ENCODE data around the gene DLD. TPM values are rescaled to one million over a fixed set of nuclear protein-coding genes. Genes with fewer than 3 reads are reported as not detected.

Gene DLD
- polyA plus RNA-seq, 2 of the 4 experiments (the other 2 are of a cell fraction), result 129 to 179 TPM

- no peak for ATAC-seq
- H3K4me2 ChIP-seq, result no peak overlapping the region
- CTCF ChIA-PET, result interaction anchor here (0.6 to 1.5 kb wide), 4 partner anchors 37 to 565 kb away, joined by 3 to 6 read pairs (median 4); no protein-coding TSS in a partner anchor
- no peak for DNase-seq (ENCODE audit: low read depth in 1 of 2, low spot score in 1 of 2)
- no peak for FAIRE-seq
- POLR2A ChIA-PET, result no interaction called here
- peaks cover 11% of the 10 kb centered on the region; the same call in 2 of the 3 replicates for H3K4me1 ChIP-seq
- no peak overlapping the region for H3K4me3 ChIP-seq
- 94% methylated on average over 6 of the region's 6 CpGs for WGBS (ENCODE audit: missing lambda C conversion rate)
- no peaks in the 10 kb centered on the region for H3K9me3 ChIP-seq
- no peak overlapping the region for H3K27ac ChIP-seq
- no peak for TF ChIP-seq POLR2A (IDR thresholded peaks at IDR 0.05; ENCODE audit: low read length)
- no peak for TF ChIP-seq HOXB13 (CRISPR knock-in tag; IDR thresholded peaks at IDR 0.05; ENCODE audit: low read depth)
- no peak for TF ChIP-seq ATOH8 (CRISPR knock-in tag; IDR thresholded peaks at IDR 0.05; ENCODE audit: low read depth)
- TF ChIP-seq, protein P1, sequence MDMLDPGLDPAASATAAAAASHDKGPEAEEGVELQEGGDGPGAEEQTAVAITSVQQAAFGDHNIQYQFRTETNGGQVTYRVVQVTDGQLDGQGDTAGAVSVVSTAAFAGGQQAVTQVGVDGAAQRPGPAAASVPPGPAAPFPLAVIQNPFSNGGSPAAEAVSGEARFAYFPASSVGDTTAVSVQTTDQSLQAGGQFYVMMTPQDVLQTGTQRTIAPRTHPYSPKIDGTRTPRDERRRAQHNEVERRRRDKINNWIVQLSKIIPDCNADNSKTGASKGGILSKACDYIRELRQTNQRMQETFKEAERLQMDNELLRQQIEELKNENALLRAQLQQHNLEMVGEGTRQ (IDR thresholded peaks at IDR 0.05), result no peak
Measured at GRCh38 chr7:107933386-107934013, 42.5 kb downstream of the DLD start.

DNA sequence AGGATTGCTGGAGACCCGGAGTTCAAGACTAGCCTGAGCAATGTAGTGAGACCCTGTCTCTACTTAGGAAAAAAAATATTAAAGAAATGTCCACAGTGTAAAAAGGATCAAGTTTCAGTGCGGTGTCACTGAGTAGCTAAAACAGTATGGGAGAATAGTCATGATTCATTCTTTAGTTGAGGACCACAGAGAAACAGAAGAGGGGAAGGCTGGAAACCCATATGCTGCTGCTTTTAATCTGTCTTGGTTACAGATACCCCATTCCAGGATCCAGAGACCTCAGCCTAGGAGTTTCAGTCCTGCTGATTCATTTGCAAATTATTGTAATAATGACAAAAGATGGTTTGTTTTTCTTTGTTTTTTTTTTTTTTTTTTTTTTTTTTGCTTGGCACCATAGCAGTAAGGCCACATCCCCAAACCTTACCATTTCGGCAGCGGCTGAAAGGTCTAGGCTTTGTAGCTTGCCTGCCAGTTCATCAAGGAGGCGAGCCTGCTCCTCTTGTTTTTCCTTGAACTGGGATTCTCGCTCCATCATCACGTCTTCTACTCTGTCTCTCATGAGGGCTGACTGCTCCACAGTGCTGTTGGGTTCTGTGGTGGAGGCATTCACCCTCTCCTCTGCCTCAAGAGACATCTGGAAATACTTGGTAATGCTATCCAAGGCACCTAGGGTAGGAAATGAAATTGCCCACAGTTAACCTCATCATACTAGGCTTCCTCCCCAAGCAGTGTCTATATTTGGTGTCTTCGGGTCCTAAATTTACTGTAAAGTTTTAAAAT lies 44.2 kb downstream of the DLD start:
- H3K4me1 ChIP-seq, result peaks cover 15% of the 10 kb centered on the region; the same call in 2 of the 3 replicates
- H3K27ac ChIP-seq, result peak overlapping the region in 1 of 2 experiments; percentile 32; a peak in 2 of 6 replicates
- TF ChIP-seq ZNF302 (CRISPR knock-in tag; IDR thresholded peaks at IDR 0.05) (no peak), HEYL (CRISPR knock-in tag; IDR thresholded peaks at IDR 0.05) (no peak), JUNB (IDR thresholded peaks at IDR 0.05) (no peak), NFE2L2 (conservative IDR thresholded peaks at IDR 0.05; ENCODE audit: low read length) (no peak)
- TF ChIP-seq, protein P2, sequence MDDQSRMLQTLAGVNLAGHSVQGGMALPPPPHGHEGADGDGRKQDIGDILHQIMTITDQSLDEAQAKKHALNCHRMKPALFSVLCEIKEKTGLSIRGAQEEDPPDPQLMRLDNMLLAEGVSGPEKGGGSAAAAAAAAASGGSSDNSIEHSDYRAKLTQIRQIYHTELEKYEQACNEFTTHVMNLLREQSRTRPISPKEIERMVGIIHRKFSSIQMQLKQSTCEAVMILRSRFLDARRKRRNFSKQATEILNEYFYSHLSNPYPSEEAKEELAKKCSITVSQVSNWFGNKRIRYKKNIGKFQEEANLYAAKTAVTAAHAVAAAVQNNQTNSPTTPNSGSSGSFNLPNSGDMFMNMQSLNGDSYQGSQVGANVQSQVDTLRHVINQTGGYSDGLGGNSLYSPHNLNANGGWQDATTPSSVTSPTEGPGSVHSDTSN (IDR thresholded peaks at IDR 0.05), result no peak
- no peaks in the 10 kb centered on the region for H3K9me3 ChIP-seq
- ChIA-PET CTCF (interaction anchor here (0.6 kb wide), 1 partner anchor 211 kb away, joined by 3 read pairs; no protein-coding TSS in a partner anchor), POLR2A (no interaction called here)
- H3K4me3 ChIP-seq, result no peak overlapping the region
- peak in 1 of 2 experiments; percentile 39; a peak in 3 of 6 replicates for ATAC-seq
- 87% methylated on average over 8 of the region's 8 CpGs for WGBS (ENCODE audit: missing lambda C conversion rate)
- no peak for FAIRE-seq
- no peak overlapping the region for H3K4me2 ChIP-seq
- no peak for DNase-seq (ENCODE audit: low read depth in 1 of 2, low spot score in 1 of 2)

DNA sequence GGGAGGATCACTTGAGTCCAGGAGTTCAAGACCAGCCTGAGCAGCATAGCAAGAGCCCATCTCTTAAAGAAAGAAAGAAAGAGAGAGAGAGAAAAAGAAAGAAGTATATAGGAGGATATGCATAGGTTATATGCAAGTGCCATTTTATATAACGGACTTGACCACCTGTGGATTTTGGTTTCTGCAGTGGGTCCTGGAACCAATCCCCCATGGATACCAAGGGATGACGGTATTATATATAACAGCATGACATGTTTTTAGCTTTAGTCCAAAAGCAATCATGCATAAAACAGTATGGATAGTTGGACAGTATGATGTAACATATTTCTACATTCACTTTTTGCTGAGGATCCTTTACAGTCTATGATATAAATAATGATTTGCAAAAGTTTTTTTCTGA lies 45.3 kb downstream of the DLD start:
- no peak for DNase-seq (ENCODE audit: low read depth in 1 of 2, low spot score in 1 of 2)
- 95% methylated on average over 2 of the region's 2 CpGs for WGBS (ENCODE audit: missing lambda C conversion rate)
- FAIRE-seq, result no peak
- H3K27ac ChIP-seq, result no peak overlapping the region
- ATAC-seq, result no peak
- no peak for TF ChIP-seq PHF8 (IDR thresholded peaks at IDR 0.05; ENCODE audit: borderline replicate concordance, low read depth)
- TF ChIP-seq ZFP36 (IDR thresholded peaks at IDR 0.05; ENCODE audit: borderline replicate concordance, partially characterized antibody), result no peak
- TF ChIP-seq, protein P3, sequence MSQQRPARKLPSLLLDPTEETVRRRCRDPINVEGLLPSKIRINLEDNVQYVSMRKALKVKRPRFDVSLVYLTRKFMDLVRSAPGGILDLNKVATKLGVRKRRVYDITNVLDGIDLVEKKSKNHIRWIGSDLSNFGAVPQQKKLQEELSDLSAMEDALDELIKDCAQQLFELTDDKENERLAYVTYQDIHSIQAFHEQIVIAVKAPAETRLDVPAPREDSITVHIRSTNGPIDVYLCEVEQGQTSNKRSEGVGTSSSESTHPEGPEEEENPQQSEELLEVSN (IDR thresholded peaks at IDR 0.05; ENCODE audit: borderline replicate concordance, low read depth), result no peak
- no peak for TF ChIP-seq ZNF302 (CRISPR knock-in tag; IDR thresholded peaks at IDR 0.05)
- no peak for TF ChIP-seq HMGXB4 (CRISPR knock-in tag; IDR thresholded peaks at IDR 0.05; ENCODE audit: borderline replicate concordance)
- H3K9me3 ChIP-seq, result no peaks in the 10 kb centered on the region
- ChIA-PET CTCF (interaction anchor here (0.9 kb wide), 1 partner anchor 9 kb away, joined by 3 read pairs; no protein-coding TSS in a partner anchor), POLR2A (no interaction called here)
- peaks cover 15% of the 10 kb centered on the region; the same call in 2 of the 3 replicates for H3K4me1 ChIP-seq
- no peak overlapping the region for H3K4me2 ChIP-seq
- H3K4me3 ChIP-seq, result no peak overlapping the region
